NB4 (cell line): ENCODE measurements around the gene KLHL26.
"Not testable (repeated sequence)": the region's sequence is repeated elsewhere in the genome, so short reads cannot be mapped to it uniquely, and the experiment has no call there.

Experiments used
- DNase-seq: peaks from one replicate; pipeline ENCODE4 v3.0.0; 2010; ENCODE audit warnings: low read depth
- H3K4me3 ChIP-seq: one replicate; pipeline ENCODE4 v1.5.1; 2011; ENCODE audit warnings: mild to moderate bottlenecking, low read depth, low read length, moderate library complexity
- CTCF ChIP-seq: IDR thresholded peaks from one replicate; pipeline ENCODE4 v1.5.1; 2012; ENCODE audit warnings: low read depth, low read length
- MAX ChIP-seq: IDR thresholded peaks from 2 replicates; pipeline ENCODE4 v1.6.1; 2011; ENCODE audit warnings: low read depth, low read length
- MYC ChIP-seq: IDR thresholded peaks from 2 replicates; pipeline ENCODE4 v1.6.1; 2011; ENCODE audit warnings: low read depth, low read length
- POLR2A ChIP-seq: IDR thresholded peaks from 2 replicates; pipeline ENCODE4 v1.6.1; 2011; ENCODE audit warnings: mild to moderate bottlenecking; ENCODE audit not compliant: insufficient read length; ENCODE audit errors: extremely low read depth

Gene KLHL26

GRCh38 chr19:18595475-18595874 is 41.4 kb upstream of the KLHL26 start:
- no peak for DNase-seq
- H3K4me3 ChIP-seq = no peak overlapping the region
- TF ChIP-seq CTCF (no peak), MAX (no peak)

GRCh38 chr19:18596752-18597157 is 40.1 kb upstream of the KLHL26 start:
- DNase-seq = peak; percentile 68
- TF ChIP-seq MYC = 0 out of 2 replicates have a peak, but pooled peaks have one; percentile 41
- peak; percentile 70 for TF ChIP-seq MAX
- no peak for TF ChIP-seq CTCF
- TF ChIP-seq POLR2A = no peak
- no peak overlapping the region for H3K4me3 ChIP-seq

- no peak for DNase-seq
- H3K4me3 ChIP-seq = no peak overlapping the region
- TF ChIP-seq MYC = no peak
- TF ChIP-seq CTCF = no peak
- no peak for TF ChIP-seq POLR2A
- TF ChIP-seq MAX = no peak
Measured at GRCh38 chr19:18597809-18598660, 38.8 kb upstream of the KLHL26 start.

GRCh38 chr19:18599485-18599884 is 37.3 kb upstream of the KLHL26 start:
- no peak for DNase-seq
- no peak overlapping the region for H3K4me3 ChIP-seq
- TF ChIP-seq POLR2A (no peak), MAX (no peak), CTCF (no peak), MYC (no peak)

- not testable (repeated sequence) for H3K4me3 ChIP-seq, DNase-seq
Measured at GRCh38 chr19:18600692-18601397, 36.0 kb upstream of the KLHL26 start.

GRCh38 chr19:18601875-18602274 is 35.0 kb upstream of the KLHL26 start:
- no peak overlapping the region for H3K4me3 ChIP-seq
- DNase-seq = no peak
- TF ChIP-seq CTCF = no peak
- TF ChIP-seq POLR2A = no peak
- TF ChIP-seq MYC = no peak
- no peak for TF ChIP-seq MAX
